SK-N-SH (cell line): ENCODE measurements around the gene ZFP42. TPM values are rescaled to one million over a fixed set of nuclear protein-coding genes. Genes with fewer than 3 reads are reported as not detected.

Experiments
- CTCF ChIA-PET: fragments of 300-600, 350-600 bp; formaldehyde crosslinking; extraction: SDS; loops from one replicate; lab custom pipeline; 2021; lab: Yijun Ruan, JAX
- POLR2A ChIA-PET: fragments of 350-600 bp; sonication (Branson Sonifier 250); formaldehyde crosslinking; extraction: SDS; loops from one replicate; lab custom pipeline; 2020; ENCODE audit warnings: antibody characterized with exemption, inconsistent platforms; lab: Yijun Ruan, JAX
- DNase-seq: peaks from one replicate; pipeline ENCODE4 v3.0.0; 2012
- H2AFZ ChIP-seq: fragments of 200-600 bp; sonication (generic); 2 replicates; pipeline ENCODE4 v1.8.1; 2016; ENCODE audit warnings: antibody characterized with exemption, mild to moderate bottlenecking, low read depth
- H3F3A ChIP-seq: fragments of 200-600 bp; sonication (generic); replicated peaks from 2 replicates; pipeline ENCODE3; 2016; ENCODE audit warnings: antibody characterized with exemption, mild to moderate bottlenecking; ENCODE audit not compliant: insufficient read depth
- H3K27ac ChIP-seq, 2 experiments: fragments of 200-500 bp in 1 of 2; fragments of 200-600 bp in 1 of 2; sonication (Bioruptor generic) in 1 of 2; sonication (generic), shearing (Covaris generic) in 1 of 2; 2 replicates each; pipeline versions ENCODE4 v1.5.1 to v1.6.1; 2014 to 2016; ENCODE audit warnings: low read depth in 2 of 2, inconsistent platforms in 1 of 2, low read length in 1 of 2, mild to moderate bottlenecking in 1 of 2, mixed read lengths in 1 of 2
- H3K27me3 ChIP-seq: fragments of 200-600 bp; sonication (generic), shearing (Covaris generic); 2 replicates; pipeline ENCODE4 v1.6.1; 2016; ENCODE audit warnings: mixed run types; ENCODE audit not compliant: insufficient read depth
- H3K36me3 ChIP-seq, 2 experiments: fragments of 200-500 bp in 1 of 2; fragments of 200-600 bp in 1 of 2; sonication (Bioruptor generic) in 1 of 2; sonication (generic) in 1 of 2; replicated peaks in 1 of 2; 2 replicates each; pipeline versions ENCODE3 to v1.5.1; 2014 to 2016; ENCODE audit warnings: low read length in 1 of 2, mild to moderate bottlenecking in 1 of 2; ENCODE audit not compliant: insufficient read depth in 2 of 2, control insufficient read depth in 1 of 2
- H3K4me1 ChIP-seq, 2 experiments: fragments of 200-500 bp in 1 of 2; fragments of 200-600 bp in 1 of 2; sonication (Bioruptor generic) in 1 of 2; sonication (generic), shearing (Covaris generic) in 1 of 2; 2 replicates each; pipeline versions ENCODE4 v1.5.1 to v1.6.1; 2014 to 2016; ENCODE audit warnings: low read depth in 1 of 2, low read length in 1 of 2, mixed run types in 1 of 2; ENCODE audit not compliant: insufficient read depth in 2 of 2, control insufficient read depth in 1 of 2
- H3K4me2 ChIP-seq: fragments of 200-600 bp; sonication (generic), shearing (Covaris generic); 2 replicates; pipeline ENCODE4 v1.6.1; 2017; ENCODE audit warnings: mixed run types
- H3K4me3 ChIP-seq, 2 experiments: fragments of 200-500 bp in 1 of 2; fragments of 200-600 bp in 1 of 2; sonication (Bioruptor generic) in 1 of 2; sonication (generic), shearing (Covaris generic) in 1 of 2; 2 replicates each; pipeline versions ENCODE4 v1.5.1 to v1.8.1; 2014 to 2016; ENCODE audit warnings: low read depth in 2 of 2, inconsistent platforms in 1 of 2, low read length in 1 of 2, mild to moderate bottlenecking in 1 of 2, mixed read lengths in 1 of 2, moderate library complexity in 1 of 2
- H3K79me2 ChIP-seq: fragments of 200-600 bp; sonication (generic); 2 replicates; pipeline ENCODE4 v1.8.1; 2017; ENCODE audit warnings: mild to moderate bottlenecking; ENCODE audit not compliant: insufficient read depth
- H3K9ac ChIP-seq: fragments of 200-600 bp; sonication (generic); 2 replicates; pipeline ENCODE4 v1.6.1; 2017; ENCODE audit warnings: mixed run types
- H3K9me2 ChIP-seq: fragments of 200-600 bp; sonication (generic); 2 replicates; pipeline ENCODE4 v1.6.1; 2017; ENCODE audit warnings: mixed run types
- H3K9me3 ChIP-seq: fragments of 200-600 bp; sonication (generic); 2 replicates; pipeline ENCODE4 v1.6.1; 2017; ENCODE audit warnings: mixed run types, mild to moderate bottlenecking, moderate library complexity
- H4K20me1 ChIP-seq: fragments of 200-600 bp; sonication (generic); 2 replicates; pipeline ENCODE4 v1.6.1; 2017; ENCODE audit warnings: mild to moderate bottlenecking, mixed run types; ENCODE audit not compliant: insufficient read depth
- CHD2 ChIP-seq: fragments of 150-350 bp; IDR thresholded peaks from 2 replicates; pipeline ENCODE4 v1.6.1; 2018; ENCODE audit warnings: low read length; ENCODE audit not compliant: partially characterized antibody
- ELF1 ChIP-seq: IDR thresholded peaks from 2 replicates; pipeline ENCODE4 v1.4.0; 2012
- EP300 ChIP-seq, 2 experiments: IDR thresholded peaks; 2 replicates each; pipeline versions ENCODE4 v1.4.0 to v1.6.1; 2012; ENCODE audit warnings: borderline replicate concordance in 1 of 2, low read depth in 1 of 2, low read length in 1 of 2
- EZH2phosphoT487 ChIP-seq: fragments of 200-600 bp; sonication (generic); IDR thresholded peaks from 2 replicates; pipeline ENCODE4 v1.6.1; 2017; ENCODE audit warnings: low read depth, mixed run types, mild to moderate bottlenecking, antibody characterized with exemption, moderate library complexity, borderline replicate concordance
- FOSL2 ChIP-seq: IDR thresholded peaks from 2 replicates; pipeline ENCODE4 v1.4.0; 2012; ENCODE audit warnings: low read depth, mild to moderate bottlenecking, moderate library complexity, borderline replicate concordance
- FOXJ3 ChIP-seq: sonication (generic); formaldehyde crosslinking; IDR thresholded peaks from 2 replicates; pipeline ENCODE4 v1.5.1; 2020; ENCODE audit warnings: mild to moderate bottlenecking, missing genetic modification reagents
- FOXM1 ChIP-seq: IDR thresholded peaks from 2 replicates; pipeline ENCODE4 v1.4.0; 2012; ENCODE audit warnings: low read depth, mild to moderate bottlenecking
- GABPA ChIP-seq: IDR thresholded peaks from 2 replicates; pipeline ENCODE4 v1.4.0; 2012; ENCODE audit warnings: low read depth, mild to moderate bottlenecking
- GATA2 ChIP-seq: sonication (generic); formaldehyde crosslinking; IDR thresholded peaks from 2 replicates; pipeline ENCODE4 v1.5.0; 2020; ENCODE audit warnings: mild to moderate bottlenecking, missing genetic modification reagents
- JUND ChIP-seq: IDR thresholded peaks from 2 replicates; pipeline ENCODE4 v1.4.0; 2012
- MEF2A ChIP-seq: IDR thresholded peaks from 2 replicates; pipeline ENCODE4 v1.4.0; 2012; ENCODE audit warnings: low read depth, borderline replicate concordance
- MXI1 ChIP-seq: IDR thresholded peaks from 2 replicates; pipeline ENCODE4 v1.6.1; 2012; ENCODE audit warnings: mild to moderate bottlenecking, low read depth, low read length, improper control_type of control experiment
- NRF1 ChIP-seq: IDR thresholded peaks from 2 replicates; pipeline ENCODE4 v1.6.1; 2012; ENCODE audit warnings: low read depth, mild to moderate bottlenecking, low read length
- RAD21 ChIP-seq: IDR thresholded peaks from 2 replicates; pipeline ENCODE4 v1.6.1; 2012; ENCODE audit warnings: mild to moderate bottlenecking, low read length
- RCOR1 ChIP-seq: fragments of 150-350 bp; IDR thresholded peaks from 2 replicates; pipeline ENCODE4 v1.6.1; 2017; ENCODE audit warnings: antibody characterized with exemption, low read length
- RFX5 ChIP-seq: IDR thresholded peaks from 2 replicates; pipeline ENCODE4 v1.6.1; 2012; ENCODE audit warnings: mild to moderate bottlenecking, improper control_type of control experiment, low read length
- RXRA ChIP-seq: IDR thresholded peaks from 2 replicates; pipeline ENCODE4 v1.4.0; 2012; ENCODE audit warnings: low read depth, mild to moderate bottlenecking, borderline replicate concordance
- SIN3A ChIP-seq: IDR thresholded peaks from 2 replicates; pipeline ENCODE4 v1.6.1; 2012; ENCODE audit warnings: low read depth, mild to moderate bottlenecking, low read length, moderate library complexity, borderline replicate concordance
- TCF12 ChIP-seq: IDR thresholded peaks from 2 replicates; pipeline ENCODE4 v1.4.0; 2012
- YY1 ChIP-seq: IDR thresholded peaks from 2 replicates; pipeline ENCODE4 v1.4.0; 2012; ENCODE audit warnings: low read depth, mild to moderate bottlenecking
- WGBS: methylation state at CpG from one replicate; pipeline ENCODE4 v1.1.6; 2017; ENCODE audit warnings: low lambda C conversion rate; 5-methylcytosine and 5-hydroxymethylcytosine counted together
- polyA plus RNA-seq, 3 experiments: library from polyadenylated mRNA; depleted of rRNA; stranded (reverse); fragments of >200 nt; gene quantifications; 2 replicates each; pipeline ENCODE4 v1.2.3, GENCODE V29; 2012
- TF ChIP-seq, protein P1 (sequence below): fragments of 150-350 bp; IDR thresholded peaks from 2 replicates; pipeline ENCODE4 v1.6.1; 2017; ENCODE audit warnings: antibody characterized with exemption, low read length, low read depth, borderline replicate concordance
- TF ChIP-seq, protein P2 (sequence below): fragments of 200-600 bp; sonication (generic); IDR thresholded peaks from 2 replicates; pipeline ENCODE4 v1.6.1; 2017; ENCODE audit warnings: antibody characterized with exemption, mild to moderate bottlenecking, moderate library complexity
- TF ChIP-seq, protein P3 (sequence below): IDR thresholded peaks from 2 replicates; pipeline ENCODE4 v1.4.0; 2012; ENCODE audit warnings: low read depth, borderline replicate concordance

ZFP42 gene
- polyA plus RNA-seq, 1 of the 3 experiments (the other 2 are of a cell fraction): not detected

DNA sequence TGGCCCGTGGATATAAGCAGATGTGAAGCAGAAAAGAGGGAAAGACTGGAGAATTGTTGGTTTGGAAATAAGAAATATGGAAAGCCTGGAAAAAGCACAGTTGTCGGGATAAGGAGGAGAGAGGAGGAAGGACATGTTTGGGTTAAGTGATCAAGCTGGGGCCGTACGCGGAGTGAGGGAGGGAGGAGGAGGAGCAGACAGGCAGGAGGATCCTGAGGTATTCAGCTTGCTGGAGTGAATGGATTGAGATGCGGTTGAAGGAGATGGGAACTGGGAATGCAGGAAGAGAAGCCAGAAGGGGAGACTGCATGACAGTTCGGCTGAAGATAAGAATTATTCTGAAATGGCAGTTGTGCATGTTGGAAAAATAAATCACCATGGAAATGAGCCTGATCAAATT lies 21.2 kb downstream of the ZFP42 start:
- no peaks in the 10 kb centered on the region for H3K79me2 ChIP-seq
- DNase-seq: no peak
- H3K4me3 ChIP-seq: no peak overlapping the region
- POLR2A ChIA-PET: no interaction called here
- no peaks in the 10 kb centered on the region for H3K9me3 ChIP-seq
- CTCF ChIA-PET: no interaction called here
- no peak overlapping the region for H3K27ac ChIP-seq
- H3K27me3 ChIP-seq: no peaks in the 10 kb centered on the region; the same call in 1 of the 2 replicates
- TF ChIP-seq SIN3A (no peak), MEF2A (no peak), JUND (no peak), RXRA (no peak), FOSL2 (no peak), RAD21 (no peak), FOXM1 (no peak), EZH2phosphoT487 (no peak), RCOR1 (no peak), GABPA (no peak), GATA2 (CRISPR knock-in tag) (no peak), FOXJ3 (CRISPR knock-in tag) (no peak), CHD2 (no peak), ELF1 (no peak), MXI1 (no peak)
- TF ChIP-seq, protein P1, sequence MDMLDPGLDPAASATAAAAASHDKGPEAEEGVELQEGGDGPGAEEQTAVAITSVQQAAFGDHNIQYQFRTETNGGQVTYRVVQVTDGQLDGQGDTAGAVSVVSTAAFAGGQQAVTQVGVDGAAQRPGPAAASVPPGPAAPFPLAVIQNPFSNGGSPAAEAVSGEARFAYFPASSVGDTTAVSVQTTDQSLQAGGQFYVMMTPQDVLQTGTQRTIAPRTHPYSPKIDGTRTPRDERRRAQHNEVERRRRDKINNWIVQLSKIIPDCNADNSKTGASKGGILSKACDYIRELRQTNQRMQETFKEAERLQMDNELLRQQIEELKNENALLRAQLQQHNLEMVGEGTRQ: no peak
- TF ChIP-seq, protein P2, sequence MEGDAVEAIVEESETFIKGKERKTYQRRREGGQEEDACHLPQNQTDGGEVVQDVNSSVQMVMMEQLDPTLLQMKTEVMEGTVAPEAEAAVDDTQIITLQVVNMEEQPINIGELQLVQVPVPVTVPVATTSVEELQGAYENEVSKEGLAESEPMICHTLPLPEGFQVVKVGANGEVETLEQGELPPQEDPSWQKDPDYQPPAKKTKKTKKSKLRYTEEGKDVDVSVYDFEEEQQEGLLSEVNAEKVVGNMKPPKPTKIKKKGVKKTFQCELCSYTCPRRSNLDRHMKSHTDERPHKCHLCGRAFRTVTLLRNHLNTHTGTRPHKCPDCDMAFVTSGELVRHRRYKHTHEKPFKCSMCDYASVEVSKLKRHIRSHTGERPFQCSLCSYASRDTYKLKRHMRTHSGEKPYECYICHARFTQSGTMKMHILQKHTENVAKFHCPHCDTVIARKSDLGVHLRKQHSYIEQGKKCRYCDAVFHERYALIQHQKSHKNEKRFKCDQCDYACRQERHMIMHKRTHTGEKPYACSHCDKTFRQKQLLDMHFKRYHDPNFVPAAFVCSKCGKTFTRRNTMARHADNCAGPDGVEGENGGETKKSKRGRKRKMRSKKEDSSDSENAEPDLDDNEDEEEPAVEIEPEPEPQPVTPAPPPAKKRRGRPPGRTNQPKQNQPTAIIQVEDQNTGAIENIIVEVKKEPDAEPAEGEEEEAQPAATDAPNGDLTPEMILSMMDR: no peak
- no peaks in the 10 kb centered on the region for H3F3A ChIP-seq
- H3K36me3 ChIP-seq: no peaks in the 10 kb centered on the region
- no peaks in the 10 kb centered on the region for H3K9me2 ChIP-seq
- no peaks in the 10 kb centered on the region for H4K20me1 ChIP-seq
- 36% methylated on average over 7 of the region's 7 CpGs for WGBS
- no peak overlapping the region for H2AFZ ChIP-seq
- H3K4me2 ChIP-seq: no peak overlapping the region
- H3K4me1 ChIP-seq: no peaks in the 10 kb centered on the region
- no peak overlapping the region for H3K9ac ChIP-seq

DNA sequence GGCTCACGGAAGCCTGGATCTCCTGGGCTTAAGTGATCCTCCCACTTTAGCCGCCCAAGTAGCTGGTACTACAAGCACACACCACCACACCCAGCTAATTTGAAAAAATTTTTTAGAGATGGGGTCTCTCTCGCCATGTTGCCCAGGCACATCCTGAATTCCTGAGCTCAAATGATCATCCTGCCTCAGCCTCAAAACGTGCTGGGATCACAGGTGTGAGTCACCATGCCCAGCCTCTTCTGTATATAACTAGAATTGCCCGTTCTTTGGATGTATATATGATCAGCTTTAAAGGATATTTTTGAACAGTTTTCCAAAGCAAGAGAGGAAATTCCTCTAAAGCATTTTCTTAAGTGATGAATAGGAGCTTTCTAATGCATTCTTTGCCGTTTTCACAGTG lies 22.7 kb downstream of the ZFP42 start:
- Histone ChIP-seq H3F3A (no peaks in the 10 kb centered on the region), H3K4me2 (no peak overlapping the region), H3K27ac (no peak overlapping the region), H3K9ac (no peak overlapping the region), H3K9me2 (no peaks in the 10 kb centered on the region), H3K27me3 (no peaks in the 10 kb centered on the region; the same call in 1 of the 2 replicates), H3K36me3 (no peaks in the 10 kb centered on the region), H2AFZ (no peak overlapping the region), H3K9me3 (no peaks in the 10 kb centered on the region), H3K4me1 (no peaks in the 10 kb centered on the region), H3K4me3 (no peak overlapping the region), H4K20me1 (no peaks in the 10 kb centered on the region), H3K79me2 (no peaks in the 10 kb centered on the region)
- no peak for DNase-seq
- CTCF ChIA-PET: no interaction called here
- TF ChIP-seq FOXJ3 (CRISPR knock-in tag) (no peak), NRF1 (no peak), EP300 (IDR thresholded peaks at IDR 0.05; ENCODE audit: borderline replicate concordance in 1 of 2, low read depth in 1 of 2, low read length in 1 of 2) (no peak), MEF2A (no peak), RFX5 (no peak), TCF12 (no peak), YY1 (no peak), RCOR1 (no peak)
- TF ChIP-seq, protein P3, sequence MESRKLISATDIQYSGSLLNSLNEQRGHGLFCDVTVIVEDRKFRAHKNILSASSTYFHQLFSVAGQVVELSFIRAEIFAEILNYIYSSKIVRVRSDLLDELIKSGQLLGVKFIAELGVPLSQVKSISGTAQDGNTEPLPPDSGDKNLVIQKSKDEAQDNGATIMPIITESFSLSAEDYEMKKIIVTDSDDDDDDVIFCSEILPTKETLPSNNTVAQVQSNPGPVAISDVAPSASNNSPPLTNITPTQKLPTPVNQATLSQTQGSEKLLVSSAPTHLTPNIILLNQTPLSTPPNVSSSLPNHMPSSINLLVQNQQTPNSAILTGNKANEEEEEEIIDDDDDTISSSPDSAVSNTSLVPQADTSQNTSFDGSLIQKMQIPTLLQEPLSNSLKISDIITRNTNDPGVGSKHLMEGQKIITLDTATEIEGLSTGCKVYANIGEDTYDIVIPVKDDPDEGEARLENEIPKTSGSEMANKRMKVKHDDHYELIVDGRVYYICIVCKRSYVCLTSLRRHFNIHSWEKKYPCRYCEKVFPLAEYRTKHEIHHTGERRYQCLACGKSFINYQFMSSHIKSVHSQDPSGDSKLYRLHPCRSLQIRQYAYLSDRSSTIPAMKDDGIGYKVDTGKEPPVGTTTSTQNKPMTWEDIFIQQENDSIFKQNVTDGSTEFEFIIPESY: no peak
- 22% methylated on average over 6 of the region's 6 CpGs for WGBS
- POLR2A ChIA-PET: no interaction called here
